ENCODE data around the gene METTL13.

METTL13 gene

GRCh38 chr1:171748651-171749050 is 32.8 kb upstream of the METTL13 start:
- no CpG with 5 or more reads among the region's 3 CpGs for WGBS (ENCODE audit: extremely low coverage, insufficient coverage, low lambda C conversion rate)
- H3K27ac ChIP-seq (ENCODE audit: low read depth, low read length) = no peak overlapping the region

GRCh38 chr1:171751221-171751620 is 30.2 kb upstream of the METTL13 start:
- Histone ChIP-seq H3K23ac (ENCODE audit: low read length) (no peak overlapping the region), H3K9ac (ENCODE audit: low read length) (no peak overlapping the region), H2BK5ac (ENCODE audit: low read length) (no peak overlapping the region), H2AK5ac (ENCODE audit: low read length) (no peak overlapping the region), H3K27ac (ENCODE audit: low read depth, low read length) (no peak overlapping the region), H2BK15ac (replicated peaks; ENCODE audit: low read depth) (no peak overlapping the region), H3K4ac (ENCODE audit: low read depth, low read length) (no peak overlapping the region), H3K4me1 (ENCODE audit: control insufficient read depth, low read depth, low read length) (no peaks in the 10 kb centered on the region), H4K8ac (ENCODE audit: low read depth, low read length) (no peak overlapping the region), H3K18ac (ENCODE audit: low read length) (no peak overlapping the region), H2BK120ac (ENCODE audit: low read depth, low read length) (no peak overlapping the region), H3K4me3 (ENCODE audit: low read length) (no peak overlapping the region), H3K4me2 (ENCODE audit: low read length) (no peak overlapping the region), H3K27me3 (ENCODE audit: insufficient read depth, low read length, poor library complexity) (no peaks in the 10 kb centered on the region), H3K56ac (ENCODE audit: low read length) (no peak overlapping the region), H3K79me2 (ENCODE audit: control insufficient read depth, insufficient read depth, low read length) (no peaks in the 10 kb centered on the region), H3K36me3 (ENCODE audit: control insufficient read depth, insufficient read depth, low read length) (no peaks in the 10 kb centered on the region), H4K5ac (ENCODE audit: low read length) (no peak overlapping the region), H3K79me1 (ENCODE audit: low read length) (no peaks in the 10 kb centered on the region)
- WGBS (ENCODE audit: extremely low coverage, insufficient coverage, low lambda C conversion rate) = no CpG with 5 or more reads among the region's 6 CpGs
- DNase-seq = no peak

More at GRCh38 chr1:171748651-171749050, 32.8 kb upstream of the METTL13 start:
- Histone ChIP-seq H3K4me2 (ENCODE audit: low read length) (no peak overlapping the region), H2BK15ac (replicated peaks; ENCODE audit: low read depth) (no peak overlapping the region), H4K5ac (ENCODE audit: low read length) (no peak overlapping the region), H3K56ac (ENCODE audit: low read length) (no peak overlapping the region), H3K9ac (ENCODE audit: low read length) (no peak overlapping the region), H3K4me3 (ENCODE audit: low read length) (no peak overlapping the region), H3K23ac (ENCODE audit: low read length) (no peak overlapping the region), H3K36me3 (ENCODE audit: control insufficient read depth, insufficient read depth, low read length) (no peaks in the 10 kb centered on the region), H3K27me3 (ENCODE audit: insufficient read depth, low read length, poor library complexity) (no peaks in the 10 kb centered on the region), H3K4me1 (ENCODE audit: control insufficient read depth, low read depth, low read length) (no peaks in the 10 kb centered on the region), H2BK5ac (ENCODE audit: low read length) (no peak overlapping the region), H3K79me1 (ENCODE audit: low read length) (no peaks in the 10 kb centered on the region), H3K18ac (ENCODE audit: low read length) (no peak overlapping the region), H2AK5ac (ENCODE audit: low read length) (no peak overlapping the region), H3K79me2 (ENCODE audit: control insufficient read depth, insufficient read depth, low read length) (no peaks in the 10 kb centered on the region), H3K4ac (ENCODE audit: low read depth, low read length) (no peak overlapping the region), H2BK120ac (ENCODE audit: low read depth, low read length) (no peak overlapping the region), H4K8ac (ENCODE audit: low read depth, low read length) (no peak overlapping the region)
- DNase-seq = no peak

- no peaks in the 10 kb centered on the region for H3K36me3 ChIP-seq (ENCODE audit: control insufficient read depth, insufficient read depth, low read length)
- no peak overlapping the region for H3K4me3 ChIP-seq (ENCODE audit: low read length)
- no peak overlapping the region for H3K27ac ChIP-seq (ENCODE audit: low read depth, low read length)
- no peaks in the 10 kb centered on the region for H3K27me3 ChIP-seq (ENCODE audit: insufficient read depth, low read length, poor library complexity)
- no peak overlapping the region for H3K56ac ChIP-seq (ENCODE audit: low read length)
- no peak overlapping the region for H2BK5ac ChIP-seq (ENCODE audit: low read length)
- H2AK5ac ChIP-seq (ENCODE audit: low read length) = no peak overlapping the region
- no peak overlapping the region for H2BK15ac ChIP-seq (replicated peaks; ENCODE audit: low read depth)
- no peak overlapping the region for H3K4ac ChIP-seq (ENCODE audit: low read depth, low read length)
- no peak overlapping the region for H3K18ac ChIP-seq (ENCODE audit: low read length)
- no peak overlapping the region for H3K23ac ChIP-seq (ENCODE audit: low read length)
- H3K9ac ChIP-seq (ENCODE audit: low read length) = no peak overlapping the region
- H4K5ac ChIP-seq (ENCODE audit: low read length) = no peak overlapping the region
- DNase-seq = no peak
- H3K4me1 ChIP-seq (ENCODE audit: control insufficient read depth, low read depth, low read length) = no peaks in the 10 kb centered on the region
- no peak overlapping the region for H3K4me2 ChIP-seq (ENCODE audit: low read length)
- 100% methylated on average over 1 of the region's 2 CpGs for WGBS (ENCODE audit: extremely low coverage, insufficient coverage, low lambda C conversion rate)
- no peak overlapping the region for H2BK120ac ChIP-seq (ENCODE audit: low read depth, low read length)
- H3K79me2 ChIP-seq (ENCODE audit: control insufficient read depth, insufficient read depth, low read length) = no peaks in the 10 kb centered on the region
- H4K8ac ChIP-seq (ENCODE audit: low read depth, low read length) = no peak overlapping the region
- H3K79me1 ChIP-seq (ENCODE audit: low read length) = no peaks in the 10 kb centered on the region
These were observed 28.3 kb upstream of the METTL13 start for GRCh38 chr1:171753182-171753581.

- WGBS (ENCODE audit: extremely low coverage, insufficient coverage, low lambda C conversion rate) = no CpG with 5 or more reads among the region's 4 CpGs
- H2AK5ac ChIP-seq (ENCODE audit: low read length) = no peak overlapping the region
These were observed 27.6 kb upstream of the METTL13 start for GRCh38 chr1:171753685-171754352.

GRCh38 chr1:171754353-171754705 is 27.1 kb upstream of the METTL13 start:
- Histone ChIP-seq H3K4ac (ENCODE audit: low read depth, low read length) (no peak overlapping the region), H2BK120ac (ENCODE audit: low read depth, low read length) (no peak overlapping the region), H4K8ac (ENCODE audit: low read depth, low read length) (no peak overlapping the region), H3K56ac (ENCODE audit: low read length) (no peak overlapping the region), H3K4me2 (ENCODE audit: low read length) (no peak overlapping the region), H4K5ac (ENCODE audit: low read length) (no peak overlapping the region), H2AK5ac (ENCODE audit: low read length) (no peak overlapping the region), H3K27ac (ENCODE audit: low read depth, low read length) (no peak overlapping the region), H3K4me3 (ENCODE audit: low read length) (no peak overlapping the region), H3K36me3 (ENCODE audit: control insufficient read depth, insufficient read depth, low read length) (no peaks in the 10 kb centered on the region), H3K79me1 (ENCODE audit: low read length) (no peaks in the 10 kb centered on the region), H3K4me1 (ENCODE audit: control insufficient read depth, low read depth, low read length) (no peaks in the 10 kb centered on the region), H3K9ac (ENCODE audit: low read length) (no peak overlapping the region), H2BK15ac (replicated peaks; ENCODE audit: low read depth) (no peak overlapping the region), H3K23ac (ENCODE audit: low read length) (no peak overlapping the region), H3K27me3 (ENCODE audit: insufficient read depth, low read length, poor library complexity) (no peaks in the 10 kb centered on the region), H3K79me2 (ENCODE audit: control insufficient read depth, insufficient read depth, low read length) (no peaks in the 10 kb centered on the region), H2BK5ac (ENCODE audit: low read length) (no peak overlapping the region), H3K18ac (ENCODE audit: low read length) (no peak overlapping the region)
- WGBS (ENCODE audit: extremely low coverage, insufficient coverage, low lambda C conversion rate) = no CpG with 5 or more reads among the region's 4 CpGs
- DNase-seq = peak; percentile 29

More at GRCh38 chr1:171753685-171754352, 27.6 kb upstream of the METTL13 start:
- Histone ChIP-seq H3K4me3 (ENCODE audit: low read length) (no peak overlapping the region), H3K23ac (ENCODE audit: low read length) (no peak overlapping the region), H2BK5ac (ENCODE audit: low read length) (no peak overlapping the region), H4K5ac (ENCODE audit: low read length) (no peak overlapping the region), H3K4me1 (ENCODE audit: control insufficient read depth, low read depth, low read length) (no peaks in the 10 kb centered on the region), H3K18ac (ENCODE audit: low read length) (no peak overlapping the region), H4K8ac (ENCODE audit: low read depth, low read length) (no peak overlapping the region), H3K79me2 (ENCODE audit: control insufficient read depth, insufficient read depth, low read length) (no peaks in the 10 kb centered on the region), H2BK15ac (replicated peaks; ENCODE audit: low read depth) (no peak overlapping the region), H3K4me2 (ENCODE audit: low read length) (no peak overlapping the region), H3K36me3 (ENCODE audit: control insufficient read depth, insufficient read depth, low read length) (no peaks in the 10 kb centered on the region), H3K4ac (ENCODE audit: low read depth, low read length) (no peak overlapping the region), H3K56ac (ENCODE audit: low read length) (no peak overlapping the region), H3K79me1 (ENCODE audit: low read length) (no peaks in the 10 kb centered on the region), H3K27ac (ENCODE audit: low read depth, low read length) (no peak overlapping the region), H2BK120ac (ENCODE audit: low read depth, low read length) (no peak overlapping the region), H3K27me3 (ENCODE audit: insufficient read depth, low read length, poor library complexity) (no peaks in the 10 kb centered on the region), H3K9ac (ENCODE audit: low read length) (no peak overlapping the region)
- no peak for DNase-seq

- Histone ChIP-seq H3K36me3 (ENCODE audit: control insufficient read depth, insufficient read depth, low read length) (no peaks in the 10 kb centered on the region), H4K8ac (ENCODE audit: low read depth, low read length) (no peak overlapping the region), H3K27me3 (ENCODE audit: insufficient read depth, low read length, poor library complexity) (no peaks in the 10 kb centered on the region), H3K4me3 (ENCODE audit: low read length) (no peak overlapping the region), H2BK15ac (replicated peaks; ENCODE audit: low read depth) (no peak overlapping the region), H3K9ac (ENCODE audit: low read length) (no peak overlapping the region), H3K79me1 (ENCODE audit: low read length) (no peaks in the 10 kb centered on the region), H2AK5ac (ENCODE audit: low read length) (no peak overlapping the region), H3K27ac (ENCODE audit: low read depth, low read length) (no peak overlapping the region), H3K4me2 (ENCODE audit: low read length) (no peak overlapping the region), H3K4ac (ENCODE audit: low read depth, low read length) (no peak overlapping the region), H2BK5ac (ENCODE audit: low read length) (no peak overlapping the region), H3K4me1 (ENCODE audit: control insufficient read depth, low read depth, low read length) (no peaks in the 10 kb centered on the region), H2BK120ac (ENCODE audit: low read depth, low read length) (no peak overlapping the region), H3K23ac (ENCODE audit: low read length) (no peak overlapping the region), H3K56ac (ENCODE audit: low read length) (no peak overlapping the region), H4K5ac (ENCODE audit: low read length) (no peak overlapping the region), H3K18ac (ENCODE audit: low read length) (no peak overlapping the region), H3K79me2 (ENCODE audit: control insufficient read depth, insufficient read depth, low read length) (no peaks in the 10 kb centered on the region)
- no CpG with 5 or more reads among the region's 1 CpG for WGBS (ENCODE audit: extremely low coverage, insufficient coverage, low lambda C conversion rate)
- no peak for DNase-seq
These were observed 26.5 kb upstream of the METTL13 start for GRCh38 chr1:171754971-171755370.

All from mesendoderm (in vitro differentiated cells).